ENCODE measurements around the gene PASK. TPM values are rescaled to one million over a fixed set of nuclear protein-coding genes. Genes with fewer than 3 reads are reported as not detected.

Gene PASK
- total RNA-seq, 1 donor from 2014 or later, result 2.9 TPM

DNA sequence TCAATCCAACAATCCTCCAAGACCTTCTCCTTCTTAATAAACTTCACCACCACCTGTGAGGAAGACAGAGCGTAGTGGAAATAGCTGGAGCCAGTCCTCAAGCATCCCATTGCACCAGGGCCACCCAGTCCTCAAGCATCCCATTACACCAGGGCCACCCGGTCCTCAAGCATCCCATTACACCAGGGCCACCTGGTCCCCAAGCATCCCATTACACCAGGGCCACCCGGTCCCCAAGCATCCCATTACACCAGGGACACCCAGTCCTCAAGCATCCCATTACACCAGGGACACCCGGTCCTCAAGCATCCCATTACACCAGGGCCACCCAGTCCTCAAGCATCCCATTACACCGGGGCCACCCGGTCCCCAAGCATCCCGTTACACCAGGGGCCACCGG, 33.9 kb downstream of the PASK start:
- FAIRE-seq (peak; percentile 7), DNase-seq (ENCODE audit: low read depth) (no peak)
- no peak overlapping the region for H3K4me3 ChIP-seq (ENCODE audit: low read depth, low read length)
- H3K36me3 ChIP-seq (ENCODE audit: control insufficient read depth, insufficient read depth, low read length), result no peaks in the 10 kb centered on the region
- TF ChIP-seq, protein P1, sequence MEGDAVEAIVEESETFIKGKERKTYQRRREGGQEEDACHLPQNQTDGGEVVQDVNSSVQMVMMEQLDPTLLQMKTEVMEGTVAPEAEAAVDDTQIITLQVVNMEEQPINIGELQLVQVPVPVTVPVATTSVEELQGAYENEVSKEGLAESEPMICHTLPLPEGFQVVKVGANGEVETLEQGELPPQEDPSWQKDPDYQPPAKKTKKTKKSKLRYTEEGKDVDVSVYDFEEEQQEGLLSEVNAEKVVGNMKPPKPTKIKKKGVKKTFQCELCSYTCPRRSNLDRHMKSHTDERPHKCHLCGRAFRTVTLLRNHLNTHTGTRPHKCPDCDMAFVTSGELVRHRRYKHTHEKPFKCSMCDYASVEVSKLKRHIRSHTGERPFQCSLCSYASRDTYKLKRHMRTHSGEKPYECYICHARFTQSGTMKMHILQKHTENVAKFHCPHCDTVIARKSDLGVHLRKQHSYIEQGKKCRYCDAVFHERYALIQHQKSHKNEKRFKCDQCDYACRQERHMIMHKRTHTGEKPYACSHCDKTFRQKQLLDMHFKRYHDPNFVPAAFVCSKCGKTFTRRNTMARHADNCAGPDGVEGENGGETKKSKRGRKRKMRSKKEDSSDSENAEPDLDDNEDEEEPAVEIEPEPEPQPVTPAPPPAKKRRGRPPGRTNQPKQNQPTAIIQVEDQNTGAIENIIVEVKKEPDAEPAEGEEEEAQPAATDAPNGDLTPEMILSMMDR (IDR thresholded peaks at IDR 0.05; ENCODE audit: insufficient read depth, low read length, severe bottlenecking), result no peak
- H3K27me3 ChIP-seq (ENCODE audit: control insufficient read depth, insufficient read depth, low read length), result no peaks in the 10 kb centered on the region

DNA sequence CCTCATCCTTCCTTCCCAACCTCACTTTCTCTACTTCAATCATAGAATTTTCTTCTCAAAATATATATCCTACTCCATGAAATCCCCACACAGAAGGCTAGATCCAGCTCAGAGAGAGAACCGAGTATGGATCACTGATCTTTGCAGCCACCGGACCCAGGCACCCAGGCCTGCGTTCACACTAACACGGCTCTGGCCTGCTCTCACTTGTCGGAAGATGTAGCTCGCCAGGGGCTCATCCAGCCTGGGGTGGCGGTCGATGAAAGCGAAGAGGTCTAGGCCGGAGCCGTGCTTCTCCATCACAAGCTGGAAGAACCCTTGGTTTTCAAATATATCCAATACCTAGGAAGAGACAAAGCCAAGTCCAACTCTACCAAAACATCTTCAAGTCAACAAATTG, 34.4 kb downstream of the PASK start:
- no peak for FAIRE-seq
- TF ChIP-seq, protein P1 (IDR thresholded peaks at IDR 0.05; ENCODE audit: insufficient read depth, low read length, severe bottlenecking), result no peak
- Histone ChIP-seq H3K36me3 (ENCODE audit: control insufficient read depth, insufficient read depth, low read length) (no peaks in the 10 kb centered on the region), H3K27me3 (ENCODE audit: control insufficient read depth, insufficient read depth, low read length) (no peaks in the 10 kb centered on the region), H3K4me3 (ENCODE audit: low read depth, low read length) (no peak overlapping the region)
- no peak for DNase-seq (ENCODE audit: low read depth)

DNA sequence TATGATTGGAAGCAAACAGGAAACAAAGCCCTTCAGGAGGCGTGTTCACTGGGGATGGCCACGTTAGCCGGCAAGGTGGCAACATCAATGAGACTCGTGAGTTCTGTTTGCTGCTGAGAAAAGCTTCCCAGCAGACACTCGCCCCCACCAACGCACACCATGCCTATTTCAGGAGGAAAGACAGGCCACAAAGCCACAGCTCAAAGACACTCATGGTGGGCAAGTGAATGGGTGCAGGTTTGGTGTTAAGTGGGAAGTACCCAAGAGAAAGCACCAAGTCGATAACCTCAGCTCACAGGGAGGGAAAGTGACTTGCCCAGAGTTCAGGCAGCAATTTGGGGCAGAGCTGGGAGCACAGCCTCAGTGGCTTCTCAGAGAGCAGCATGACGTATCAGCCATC, 36.7 kb downstream of the PASK start:
- no peak for FAIRE-seq

DNA sequence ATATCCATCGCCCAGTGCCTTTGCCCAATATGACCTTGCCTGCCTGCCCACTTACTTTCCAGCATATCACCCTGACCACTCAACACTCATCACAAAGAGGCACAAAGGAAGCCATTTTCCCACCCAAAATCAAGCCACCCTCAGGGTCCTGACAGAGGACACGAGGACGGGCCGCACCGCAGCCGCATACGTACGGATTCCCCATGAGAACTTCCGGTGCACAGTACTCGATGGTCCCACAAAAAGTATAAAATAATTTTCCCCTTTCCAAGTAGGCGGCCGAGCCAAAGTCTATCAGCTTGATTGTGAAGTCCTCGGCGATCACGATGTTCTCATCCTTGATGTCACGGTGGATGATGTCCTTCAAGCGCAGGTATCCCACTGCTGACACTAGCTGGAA, 37.2 kb downstream of the PASK start:
- DNase-seq (ENCODE audit: low read depth) (no peak), FAIRE-seq (no peak)
- Histone ChIP-seq H3K4me3 (ENCODE audit: low read depth, low read length) (no peak overlapping the region), H3K36me3 (ENCODE audit: control insufficient read depth, insufficient read depth, low read length) (no peaks in the 10 kb centered on the region), H3K27me3 (ENCODE audit: control insufficient read depth, insufficient read depth, low read length) (no peaks in the 10 kb centered on the region)
- TF ChIP-seq, protein P1 (IDR thresholded peaks at IDR 0.05; ENCODE audit: insufficient read depth, low read length, severe bottlenecking), result no peak

More for the DNA sequence above, 36.7 kb downstream of the PASK start:
- TF ChIP-seq, protein P1 (IDR thresholded peaks at IDR 0.05; ENCODE audit: insufficient read depth, low read length, severe bottlenecking), result no peak
- Histone ChIP-seq H3K4me3 (ENCODE audit: low read depth, low read length) (no peak overlapping the region), H3K27me3 (ENCODE audit: control insufficient read depth, insufficient read depth, low read length) (no peaks in the 10 kb centered on the region), H3K36me3 (ENCODE audit: control insufficient read depth, insufficient read depth, low read length) (no peaks in the 10 kb centered on the region)
- DNase-seq (ENCODE audit: low read depth), result no peak

DNA sequence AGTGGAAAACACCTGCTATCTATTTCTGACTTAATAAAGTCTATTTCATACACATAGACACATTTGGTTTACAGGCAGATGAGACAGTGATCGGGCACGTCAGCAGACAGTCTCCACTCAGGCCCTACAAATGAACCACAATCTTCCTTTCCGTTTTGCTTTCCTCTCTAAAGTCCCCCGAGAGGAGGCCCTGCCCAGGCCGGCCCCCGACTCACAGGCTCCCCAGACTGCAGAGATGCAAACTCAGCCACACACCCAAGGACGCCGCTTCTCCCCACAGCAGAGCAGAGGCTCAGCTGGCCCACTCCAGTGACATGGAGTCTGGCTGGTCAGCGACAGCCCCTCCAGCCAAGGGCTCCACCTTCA, 37.8 kb downstream of the PASK start:
- H3K4me3 ChIP-seq (ENCODE audit: low read depth, low read length), result no peak overlapping the region
- no peaks in the 10 kb centered on the region for H3K27me3 ChIP-seq (ENCODE audit: control insufficient read depth, insufficient read depth, low read length)
- no peaks in the 10 kb centered on the region for H3K36me3 ChIP-seq (ENCODE audit: control insufficient read depth, insufficient read depth, low read length)
- DNase-seq (ENCODE audit: low read depth) (no peak), FAIRE-seq (no peak)
- TF ChIP-seq, protein P1 (IDR thresholded peaks at IDR 0.05; ENCODE audit: insufficient read depth, low read length, severe bottlenecking), result no peak

DNA sequence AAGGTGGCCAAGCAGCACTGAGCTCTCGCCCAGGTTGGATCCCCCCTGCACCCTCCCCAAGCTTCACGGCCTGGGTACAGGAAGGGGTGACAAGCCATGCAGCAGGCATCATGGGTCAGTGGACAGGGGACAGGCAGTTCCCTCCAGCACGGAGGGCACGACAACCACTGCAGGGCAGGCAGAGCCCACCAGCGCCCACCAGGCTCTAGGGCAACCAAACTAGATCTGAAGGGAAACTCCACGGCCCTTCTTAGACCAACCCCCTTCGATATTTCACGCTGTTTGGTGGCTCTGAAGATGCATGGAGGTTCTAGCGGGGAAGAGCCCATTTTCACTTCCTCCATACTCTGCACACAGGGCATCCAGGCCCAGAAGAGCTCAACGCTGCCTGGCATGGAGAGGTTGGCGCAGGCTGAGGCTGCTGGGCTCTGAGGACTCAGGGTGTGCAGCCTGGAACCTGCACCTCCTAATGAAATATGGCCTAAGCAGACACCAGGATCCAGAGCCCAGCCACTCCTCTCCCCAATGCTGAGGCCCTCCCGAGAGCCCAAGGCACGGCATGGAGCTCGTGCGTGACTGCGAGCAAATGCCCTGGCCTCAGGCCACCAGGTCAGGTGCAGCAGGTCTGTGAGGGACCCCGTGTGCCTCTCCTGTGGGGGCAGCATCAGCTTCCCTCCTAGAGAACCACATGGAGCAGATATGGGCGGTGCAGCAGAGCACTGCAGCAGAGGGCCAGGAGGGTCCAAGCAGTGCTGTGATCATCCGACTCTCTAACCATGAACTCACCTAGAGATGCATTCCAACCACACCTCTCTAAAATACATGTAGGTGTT, 38.4 kb downstream of the PASK start:
- TF ChIP-seq, protein P1 (IDR thresholded peaks at IDR 0.05; ENCODE audit: insufficient read depth, low read length, severe bottlenecking), result no peak
- Histone ChIP-seq H3K4me3 (ENCODE audit: low read depth, low read length) (no peak overlapping the region), H3K36me3 (ENCODE audit: control insufficient read depth, insufficient read depth, low read length) (no peaks in the 10 kb centered on the region), H3K27me3 (ENCODE audit: control insufficient read depth, insufficient read depth, low read length) (no peaks in the 10 kb centered on the region)
- DNase-seq (ENCODE audit: low read depth) (no peak), FAIRE-seq (peak; percentile 36)
